ENCODE data around the gene ALCAM. TPM values are rescaled to one million over a fixed set of nuclear protein-coding genes. Genes with fewer than 3 reads are reported as not detected.

The ALCAM gene
- total and polyA plus RNA-seq, 2 of the 8 experiments (the other 6 are each of a cell fraction or from before 2014, with no cell fraction given): 10.8 to 33.0 TPM

- Histone ChIP-seq H3K27me3 (replicated peaks in 1 of 4; ENCODE audit: control insufficient read depth in 3 of 4, extremely low read depth in 1 of 4, insufficient read depth in 3 of 4, low read length in 3 of 4) (no peaks in the 10 kb centered on the region), H4K20me1 (replicated peaks in 1 of 2; ENCODE audit: control insufficient read depth in 1 of 2, insufficient read depth in 2 of 2, low read length in 2 of 2) (no peaks in the 10 kb centered on the region), H2AFZ (ENCODE audit: low read length) (peak overlapping the region; percentile 92; the same call in 1 of the 2 replicates)
- TF ChIP-seq BACH1 (IDR thresholded peaks at IDR 0.05; ENCODE audit: low read length) (no peak), NANOG (IDR thresholded peaks at IDR 0.05; ENCODE audit: insufficient read depth, low read depth, low read length, poor library complexity, severe bottlenecking) (no peak), RBBP5 (IDR thresholded peaks at IDR 0.05; ENCODE audit: borderline replicate concordance, low read depth, low read length) (no peak), ASH2L (IDR thresholded peaks at IDR 0.05; ENCODE audit: low read length) (no peak), E2F6 (IDR thresholded peaks at IDR 0.05) (no peak), ZNF274 (IDR thresholded peaks at IDR 0.05; ENCODE audit: borderline replicate concordance, extremely low read depth, low read length) (no peak), BCL11A (IDR thresholded peaks at IDR 0.05; ENCODE audit: low read depth in 2 of 2, low read length in 2 of 2) (no peak), RXRA (IDR thresholded peaks at IDR 0.05; ENCODE audit: insufficient read depth, low read depth, low read length) (no peak), CBX5 (IDR thresholded peaks at IDR 0.05; ENCODE audit: low read depth, low read length) (no peak), MAFK (IDR thresholded peaks at IDR 0.05; ENCODE audit: low read depth, low read length) (no peak), CTBP2 (IDR thresholded peaks at IDR 0.05; ENCODE audit: borderline replicate concordance, insufficient read depth, insufficient read length, low read length) (no peak), ATF2 (IDR thresholded peaks at IDR 0.05; ENCODE audit: low read length) (no peak)
These were observed 246.4 kb downstream of the ALCAM start for GRCh38 chr3:105613120-105613519.

More at GRCh38 chr3:105613120-105613519, 246.4 kb downstream of the ALCAM start:
- CTCF ChIA-PET (ENCODE audit: partially characterized antibody): interaction anchor here (0.5 to 1.0 kb wide), 2 partner anchors 74 to 355 kb away, joined by 3 read pairs; no protein-coding TSS in a partner anchor
- Histone ChIP-seq H3K18ac (ENCODE audit: extremely low read depth, low read length) (no peak overlapping the region), H2BK5ac (ENCODE audit: low read depth, low read length) (no peak overlapping the region), H3K23me2 (ENCODE audit: low read depth, low read length) (no peaks in the 10 kb centered on the region; the same call in 1 of the 2 replicates), H4K5ac (ENCODE audit: insufficient read length, low read depth, low read length) (no peak overlapping the region), H4K8ac (ENCODE audit: extremely low read depth, insufficient read depth, low read length) (no peak overlapping the region; the same call in 1 of the 2 replicates), H2BK120ac (replicated peaks; ENCODE audit: low read depth, low read length) (no peak overlapping the region), H2BK15ac (ENCODE audit: low read length) (no peak overlapping the region), H3K9me3 (ENCODE audit: insufficient read depth in 2 of 2, low read depth in 1 of 2, low read length in 1 of 2) (no peaks in the 10 kb centered on the region), H3K23ac (ENCODE audit: insufficient read length) (no peak overlapping the region), H3K79me1 (ENCODE audit: low read depth, low read length) (no peaks in the 10 kb centered on the region), H3K4ac (replicated peaks; ENCODE audit: insufficient read length, low read depth, low read length) (no peak overlapping the region), H3K56ac (replicated peaks; ENCODE audit: insufficient read length, low read depth, low read length) (no peak overlapping the region), H2BK20ac (ENCODE audit: low read length) (no peak overlapping the region), H3K79me2 (ENCODE audit: control insufficient read depth in 1 of 2, insufficient read depth in 2 of 2, low read length in 2 of 2) (no peaks in the 10 kb centered on the region), H3K4me3 (ENCODE audit: extremely low read depth in 1 of 4, insufficient read depth in 2 of 4, low read depth in 3 of 4, low read length in 4 of 4) (no peak overlapping the region), H2AK5ac (ENCODE audit: low read depth, low read length) (no peak overlapping the region), H3K4me2 (ENCODE audit: insufficient read depth in 1 of 2, low read depth in 2 of 2, low read length in 2 of 2) (no peak overlapping the region), H3K4me1 (replicated peaks in 1 of 4; ENCODE audit: control insufficient read depth in 3 of 4, insufficient read depth in 4 of 4, low read length in 3 of 4) (peaks cover 0 to 5% (median 2%) of the 10 kb centered on the region in 4 experiments; a peak in 4 of 7 replicates), H2BK12ac (ENCODE audit: low read depth, low read length) (no peak overlapping the region), H3K9ac (replicated peaks in 1 of 4; ENCODE audit: extremely low read depth in 1 of 4, low read depth in 3 of 4, low read length in 3 of 4) (no peak overlapping the region), H3K36me3 (ENCODE audit: control insufficient read depth in 2 of 4, insufficient read depth in 4 of 4, low read length in 3 of 4) (no peaks in the 10 kb centered on the region), H3K27ac (ENCODE audit: low read depth, low read length) (no peak overlapping the region), H3K14ac (ENCODE audit: insufficient read length) (no peak overlapping the region), H4K91ac (replicated peaks; ENCODE audit: insufficient read length, low read length) (no peak overlapping the region)
- DNase-seq (ENCODE audit: low read depth in 1 of 2, low spot score in 2 of 2): no peak
- POLR2A ChIA-PET (ENCODE audit: partially characterized antibody): no interaction called here
- FAIRE-seq: no peak
- WGBS, 2 experiments (ENCODE audit: extremely low coverage in 1 of 2, insufficient coverage in 1 of 2, insufficient read length in 1 of 2, insufficient replicate concordance in 2 of 2, low coverage in 1 of 2, low lambda C conversion rate in 2 of 2, missing lambda C conversion rate in 1 of 2): 67% methylated on average over 2 of the region's 2 CpGs; no CpG with 5 or more reads in 1 of the 2 experiments

All from H1 (cell line).